Chondrocyte (in vitro differentiated cells): ENCODE results near the gene CD3E. TPM values are rescaled to one million over a fixed set of nuclear protein-coding genes. Genes with fewer than 3 reads are reported as not detected.

Experiments used
- DNase-seq: peaks from one replicate; pipeline ENCODE4 v3.0.0; 2021; ENCODE audit warnings: mixed read lengths, low spot score
- H3K27ac Mint-ChIP-seq: one replicate; pipeline ENCODE4 v1.8.0; 2021; ENCODE audit warnings: mild to moderate bottlenecking, moderate library complexity, mixed read lengths; ENCODE audit not compliant: unreplicated experiment
- H3K27me3 Mint-ChIP-seq: 2 replicates; pipeline ENCODE4 v1.8.0; 2021; ENCODE audit warnings: low read depth, mixed read lengths
- H3K36me3 Mint-ChIP-seq: 2 replicates; pipeline ENCODE4 v1.8.0; 2021; ENCODE audit warnings: low read depth, mixed read lengths
- H3K4me1 Mint-ChIP-seq: 2 replicates; pipeline ENCODE4 v1.8.0; 2021; ENCODE audit warnings: low read depth, mild to moderate bottlenecking, mixed read lengths
- H3K4me3 Mint-ChIP-seq: one replicate; pipeline ENCODE4 v1.8.0; 2021; ENCODE audit warnings: mild to moderate bottlenecking, moderate library complexity, mixed read lengths; ENCODE audit not compliant: unreplicated experiment
- H3K9me3 Mint-ChIP-seq: 2 replicates; pipeline ENCODE4 v1.8.0; 2021; ENCODE audit warnings: low read depth, mixed read lengths
- CTCF ChIP-seq: fragments of 200-600 bp; sonication (generic); IDR thresholded peaks from 2 replicates; pipeline ENCODE4 v1.5.0; 2021; ENCODE audit warnings: antibody characterized with exemption, mild to moderate bottlenecking, moderate library complexity
- total RNA-seq: library from RNA; stranded (reverse); gene quantifications from 3 replicates; pipeline ENCODE4 v1.2.1, GENCODE V29; 2021

The CD3E gene
- total RNA-seq, 1 donor from 2014 or later = not detected

- TF ChIP-seq CTCF = no peak
- H3K4me1 Mint-ChIP-seq = no peaks in the 10 kb centered on the region
- no peak for DNase-seq
- H3K9me3 Mint-ChIP-seq = no peaks in the 10 kb centered on the region
- no peaks in the 10 kb centered on the region for H3K36me3 Mint-ChIP-seq
- H3K4me3 Mint-ChIP-seq = no peak overlapping the region
- H3K27ac Mint-ChIP-seq = no peak overlapping the region
- peaks cover 29% of the 10 kb centered on the region for H3K27me3 Mint-ChIP-seq
Observed at GRCh38 chr11:118310271-118310670, 5.7 kb downstream of the CD3E start.

GRCh38 chr11:118310781-118311485 is 6.4 kb downstream of the CD3E start:
- no peak for TF ChIP-seq CTCF
- Mint-ChIP-seq H3K4me3 (no peak overlapping the region), H3K4me1 (no peaks in the 10 kb centered on the region), H3K27ac (no peak overlapping the region), H3K9me3 (no peaks in the 10 kb centered on the region), H3K36me3 (no peaks in the 10 kb centered on the region), H3K27me3 (peaks cover 31% of the 10 kb centered on the region)
- DNase-seq = no peak

GRCh38 chr11:118311518-118311917 is 7.0 kb downstream of the CD3E start:
- DNase-seq = no peak
- no peak overlapping the region for H3K27ac Mint-ChIP-seq
- H3K27me3 Mint-ChIP-seq = peaks cover 30% of the 10 kb centered on the region
- no peak for TF ChIP-seq CTCF
- no peaks in the 10 kb centered on the region for H3K36me3 Mint-ChIP-seq
- H3K9me3 Mint-ChIP-seq = no peaks in the 10 kb centered on the region
- peaks cover 5% of the 10 kb centered on the region for H3K4me1 Mint-ChIP-seq
- H3K4me3 Mint-ChIP-seq = no peak overlapping the region

GRCh38 chr11:118312328-118312727 is 7.8 kb downstream of the CD3E start:
- Mint-ChIP-seq H3K36me3 (no peaks in the 10 kb centered on the region), H3K9me3 (no peaks in the 10 kb centered on the region), H3K27ac (no peak overlapping the region), H3K27me3 (peaks cover 30% of the 10 kb centered on the region), H3K4me1 (peaks cover 10% of the 10 kb centered on the region), H3K4me3 (no peak overlapping the region)
- TF ChIP-seq CTCF = no peak
- no peak for DNase-seq

GRCh38 chr11:118313242-118313641 is 8.7 kb downstream of the CD3E start:
- no peak for TF ChIP-seq CTCF
- H3K27ac Mint-ChIP-seq = no peak overlapping the region
- DNase-seq = no peak
- H3K27me3 Mint-ChIP-seq = peaks cover 30% of the 10 kb centered on the region
- no peaks in the 10 kb centered on the region for H3K9me3 Mint-ChIP-seq
- H3K4me1 Mint-ChIP-seq = peaks cover 10% of the 10 kb centered on the region
- no peak overlapping the region for H3K4me3 Mint-ChIP-seq
- no peaks in the 10 kb centered on the region for H3K36me3 Mint-ChIP-seq
